ENCODE measurements around the gene PTMS. TPM values are rescaled to one million over a fixed set of nuclear protein-coding genes. Genes with fewer than 3 reads are reported as not detected.
A peak's percentile ranks its signal among the peaks of the same experiment; 100 is the strongest.

PTMS gene
- total and polyA plus RNA-seq, 10 of the 15 experiments (the other 5 are each of a cell fraction or from before 2014, with no cell fraction given): 2.1 to 127 (median 29.8) TPM

DNA sequence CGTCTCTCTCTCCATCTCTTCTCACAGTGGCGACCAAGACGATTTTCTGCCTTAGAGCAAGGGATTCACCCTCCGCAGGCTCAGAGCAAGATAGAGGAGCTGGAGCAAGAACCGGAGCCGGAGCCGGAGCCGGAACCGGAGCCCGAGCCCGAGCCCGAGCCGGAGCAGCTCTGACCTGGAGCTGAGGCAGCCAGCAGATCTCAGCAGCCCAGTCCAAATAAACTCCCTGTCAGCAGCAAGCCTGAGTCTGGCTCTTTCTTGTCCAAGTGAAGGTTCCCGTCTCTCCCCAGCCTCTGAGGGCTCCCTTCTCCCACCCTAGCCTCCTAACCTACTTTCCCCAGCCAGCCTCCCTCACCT lies 12.0 kb downstream of the PTMS start:
- RAD21 ChIA-PET (ENCODE audit: unreplicated experiment): interaction anchor here (0.6 to 5.7 kb wide), 9 partner anchors 12 to 213 kb away, joined by 3 to 68 read pairs (median 4); partner anchors contain the start of genes COPS7A, MLF2 and PTMS
- H4K20me1 ChIP-seq (ENCODE audit: control insufficient read depth, insufficient read depth): no peaks in the 10 kb centered on the region
- TF ChIP-seq, protein P1, sequence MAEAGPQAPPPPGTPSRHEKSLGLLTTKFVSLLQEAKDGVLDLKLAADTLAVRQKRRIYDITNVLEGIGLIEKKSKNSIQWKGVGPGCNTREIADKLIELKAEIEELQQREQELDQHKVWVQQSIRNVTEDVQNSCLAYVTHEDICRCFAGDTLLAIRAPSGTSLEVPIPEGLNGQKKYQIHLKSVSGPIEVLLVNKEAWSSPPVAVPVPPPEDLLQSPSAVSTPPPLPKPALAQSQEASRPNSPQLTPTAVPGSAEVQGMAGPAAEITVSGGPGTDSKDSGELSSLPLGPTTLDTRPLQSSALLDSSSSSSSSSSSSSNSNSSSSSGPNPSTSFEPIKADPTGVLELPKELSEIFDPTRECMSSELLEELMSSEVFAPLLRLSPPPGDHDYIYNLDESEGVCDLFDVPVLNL (IDR thresholded peaks at IDR 0.05; ENCODE audit: low read depth, low read length): no peak
- TF ChIP-seq GABPA (IDR thresholded peaks at IDR 0.05; ENCODE audit: low read depth): no peak
- no peak for TF ChIP-seq SIX5 (IDR thresholded peaks at IDR 0.05; ENCODE audit: low read depth, low read length, severe bottlenecking)
- no peak for TF ChIP-seq NBN (IDR thresholded peaks at IDR 0.05)
- no peak for TF ChIP-seq SP1 (IDR thresholded peaks at IDR 0.05; ENCODE audit: low read depth, low read length)
- TF ChIP-seq ASH2L (IDR thresholded peaks at IDR 0.05; ENCODE audit: borderline replicate concordance, low read depth): no peak
- TF ChIP-seq NRF1 (conservative IDR thresholded peaks at IDR 0.05; ENCODE audit: low read depth, low read length): no peak
- TF ChIP-seq, protein P2, sequence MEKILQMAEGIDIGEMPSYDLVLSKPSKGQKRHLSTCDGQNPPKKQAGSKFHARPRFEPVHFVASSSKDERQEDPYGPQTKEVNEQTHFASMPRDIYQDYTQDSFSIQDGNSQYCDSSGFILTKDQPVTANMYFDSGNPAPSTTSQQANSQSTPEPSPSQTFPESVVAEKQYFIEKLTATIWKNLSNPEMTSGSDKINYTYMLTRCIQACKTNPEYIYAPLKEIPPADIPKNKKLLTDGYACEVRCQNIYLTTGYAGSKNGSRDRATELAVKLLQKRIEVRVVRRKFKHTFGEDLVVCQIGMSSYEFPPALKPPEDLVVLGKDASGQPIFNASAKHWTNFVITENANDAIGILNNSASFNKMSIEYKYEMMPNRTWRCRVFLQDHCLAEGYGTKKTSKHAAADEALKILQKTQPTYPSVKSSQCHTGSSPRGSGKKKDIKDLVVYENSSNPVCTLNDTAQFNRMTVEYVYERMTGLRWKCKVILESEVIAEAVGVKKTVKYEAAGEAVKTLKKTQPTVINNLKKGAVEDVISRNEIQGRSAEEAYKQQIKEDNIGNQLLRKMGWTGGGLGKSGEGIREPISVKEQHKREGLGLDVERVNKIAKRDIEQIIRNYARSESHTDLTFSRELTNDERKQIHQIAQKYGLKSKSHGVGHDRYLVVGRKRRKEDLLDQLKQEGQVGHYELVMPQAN (conservative IDR thresholded peaks at IDR 0.05): no peak
- no peak for TF ChIP-seq SMAD1 (IDR thresholded peaks at IDR 0.05; ENCODE audit: low read depth, partially characterized antibody)
- TF ChIP-seq, protein P3, sequence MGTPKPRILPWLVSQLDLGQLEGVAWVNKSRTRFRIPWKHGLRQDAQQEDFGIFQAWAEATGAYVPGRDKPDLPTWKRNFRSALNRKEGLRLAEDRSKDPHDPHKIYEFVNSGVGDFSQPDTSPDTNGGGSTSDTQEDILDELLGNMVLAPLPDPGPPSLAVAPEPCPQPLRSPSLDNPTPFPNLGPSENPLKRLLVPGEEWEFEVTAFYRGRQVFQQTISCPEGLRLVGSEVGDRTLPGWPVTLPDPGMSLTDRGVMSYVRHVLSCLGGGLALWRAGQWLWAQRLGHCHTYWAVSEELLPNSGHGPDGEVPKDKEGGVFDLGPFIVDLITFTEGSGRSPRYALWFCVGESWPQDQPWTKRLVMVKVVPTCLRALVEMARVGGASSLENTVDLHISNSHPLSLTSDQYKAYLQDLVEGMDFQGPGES (IDR thresholded peaks at IDR 0.05): no peak
- TF ChIP-seq CHD1 (IDR thresholded peaks at IDR 0.05; ENCODE audit: low read depth, low read length): no peak
- BruUV-seq (replicated peaks): no TSS peak
- in situ Hi-C loops (cut with MboI): no loop called here
- H3K9ac ChIP-seq (ENCODE audit: control insufficient read depth, insufficient read depth, low read length): peak overlapping the region; percentile 19
- DNase-seq (ENCODE audit: low read depth, low spot score) (no peak), FAIRE-seq (no peak), ATAC-seq (no peak; the same call in 2 of the 3 replicates)
- CTCF ChIA-PET: interaction anchor here (0.6 to 12.7 kb wide), 14 partner anchors 12 to 335 kb away, joined by 3 to 221 read pairs (median 3); partner anchors contain the start of genes MLF2 and PTMS
- SMC1A ChIA-PET (ENCODE audit: uncharacterized antibody, unreplicated experiment): interaction anchor here (0.7 to 6.6 kb wide), 14 partner anchors 11 to 162 kb away, joined by 3 to 84 read pairs (median 4); partner anchors contain the start of genes CD4, COPS7A, GNB3 and MLF2
- no peaks in the 10 kb centered on the region for H3K9me3 ChIP-seq (replicated peaks; ENCODE audit: control insufficient read depth, insufficient read depth, low read length)
- H3K4me2 ChIP-seq (ENCODE audit: control insufficient read depth, insufficient read depth): peak overlapping the region; percentile 79
- H3K27ac ChIP-seq (ENCODE audit: control insufficient read depth, insufficient read depth): no peak overlapping the region
- WGBS (ENCODE audit: insufficient coverage, insufficient replicate concordance, low lambda C conversion rate, missing lambda C conversion rate): 76% methylated on average over 13 of the region's 14 CpGs
- H3K79me2 ChIP-seq (ENCODE audit: control insufficient read depth, insufficient read depth, low read length): no peaks in the 10 kb centered on the region; the same call in 1 of the 2 replicates
- H3K4me3 ChIP-seq: peak overlapping the region; percentile 56
- intact Hi-C loops (cut with micrococcal nuclease; ENCODE audit: unreplicated experiment): loop anchor here (2.0 to 5.0 kb wide), 3 partner anchors 41 to 226 kb away; partner anchors contain the start of gene ZNF384
- H2AFZ ChIP-seq (ENCODE audit: control insufficient read depth, low read depth, low read length): peak overlapping the region; percentile 70; the same call in 1 of the 2 replicates
- POLR2A ChIA-PET: interaction anchor here (0.7 to 2.5 kb wide), 7 partner anchors 13 to 214 kb away, joined by 3 to 9 read pairs (median 6); partner anchors contain the start of genes MLF2, PTMS and USP5
- no peaks in the 10 kb centered on the region for H3K36me3 ChIP-seq (ENCODE audit: control insufficient read depth in 2 of 2, insufficient read depth in 2 of 2, low read length in 1 of 2)
- H3K27me3 ChIP-seq (replicated peaks in 1 of 2; ENCODE audit: control insufficient read depth in 2 of 2, insufficient read depth in 2 of 2, low read length in 1 of 2): no peaks in the 10 kb centered on the region
- H3K4me1 ChIP-seq (ENCODE audit: control insufficient read depth, insufficient read depth, low read length): peaks cover 31% of the 10 kb centered on the region
